Right forelimb (tissue), 1 donor: Measurements from ENCODE around the gene PPP1R36.
"Not testable (repeated sequence)": the region's sequence is repeated elsewhere in the genome, so short reads cannot be mapped to it uniquely, and the experiment has no call there.

Source experiments
- DNase-seq: peaks from one replicate; pipeline ENCODE4 v3.0.0-alpha.2; 2018

Gene PPP1R36

DNA sequence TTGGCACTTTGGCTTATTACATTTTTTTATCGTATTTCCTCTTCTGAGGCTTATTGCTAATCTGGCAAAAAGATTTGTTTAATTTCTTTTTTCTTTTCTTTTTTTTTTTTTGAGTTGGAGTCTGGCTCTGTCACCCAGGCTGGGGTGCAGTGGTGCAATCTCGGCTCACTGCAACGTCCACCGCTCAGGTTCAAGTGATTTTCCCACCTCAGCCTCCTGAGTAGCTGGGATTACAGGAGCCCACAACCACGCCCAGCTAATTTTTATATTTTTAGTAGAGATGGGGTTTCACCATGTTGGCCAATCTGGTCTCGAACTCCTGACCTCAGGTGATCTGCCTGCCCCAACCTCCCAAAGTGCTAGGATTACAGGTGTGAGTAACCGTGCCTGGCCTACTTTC, 19.9 kb downstream of the PPP1R36 start:
- DNase-seq = not testable (repeated sequence)

GRCh38 chr14:64572386-64573104, 22.8 kb downstream of the PPP1R36 start:
- peak; percentile 50 for DNase-seq

DNA sequence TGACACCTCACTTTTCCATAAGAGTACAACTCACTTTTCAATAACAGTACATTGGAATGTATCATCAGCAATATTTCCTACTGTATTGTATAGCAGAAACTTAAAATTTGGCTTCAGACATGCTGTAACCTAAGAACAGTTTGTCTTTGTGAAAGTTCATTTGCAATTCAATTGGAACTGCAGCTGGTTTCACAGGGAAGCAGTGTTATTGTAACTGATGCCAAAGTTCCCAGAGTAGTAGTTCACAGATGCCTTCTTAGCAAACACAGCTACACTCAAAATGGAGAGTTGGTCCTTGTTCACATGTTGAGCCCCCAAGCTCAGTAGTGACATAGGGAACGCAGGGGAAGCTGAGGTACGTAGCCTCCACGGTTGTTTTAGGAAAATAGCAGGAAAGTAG, 23.3 kb downstream of the PPP1R36 start:
- peak; percentile 48 for DNase-seq

DNA sequence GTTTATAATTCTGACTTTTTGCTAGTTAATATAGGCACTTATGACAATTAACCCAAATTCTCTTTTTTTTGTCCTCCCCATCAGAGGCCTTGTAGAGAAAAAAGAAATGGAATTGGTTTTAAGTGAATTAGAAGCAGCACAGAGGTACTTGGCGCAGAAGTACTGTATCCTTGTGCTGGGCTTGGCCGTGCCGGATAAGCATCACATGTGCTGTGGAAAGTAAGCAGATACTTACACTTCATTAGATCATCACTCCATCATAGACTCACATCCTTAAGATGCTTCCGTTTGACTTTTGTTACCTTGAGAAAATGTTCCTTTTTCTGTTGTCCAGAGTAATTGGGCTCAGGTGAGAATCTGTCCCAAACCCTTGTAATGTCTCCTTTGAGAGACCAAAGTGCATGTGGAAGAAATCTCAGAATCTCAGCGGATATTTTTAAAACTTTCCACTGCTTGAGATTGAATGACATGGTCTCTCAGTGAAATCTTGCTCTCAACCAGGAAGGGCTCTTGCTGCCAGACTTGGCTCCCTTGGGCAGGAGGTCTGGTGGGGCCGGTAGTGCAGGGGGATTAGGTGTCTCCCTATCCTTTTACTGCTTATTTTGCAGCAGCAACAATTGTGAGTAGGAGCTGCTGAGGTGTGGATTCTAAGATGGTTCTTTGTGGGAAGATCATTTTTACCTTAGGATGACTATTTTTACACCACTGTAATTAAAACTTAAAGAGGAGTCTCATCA, 24.8 kb downstream of the PPP1R36 start:
- no peak for DNase-seq

- no peak for DNase-seq
Observed at GRCh38 chr14:64577211-64577610, 27.4 kb downstream of the PPP1R36 start.

DNA sequence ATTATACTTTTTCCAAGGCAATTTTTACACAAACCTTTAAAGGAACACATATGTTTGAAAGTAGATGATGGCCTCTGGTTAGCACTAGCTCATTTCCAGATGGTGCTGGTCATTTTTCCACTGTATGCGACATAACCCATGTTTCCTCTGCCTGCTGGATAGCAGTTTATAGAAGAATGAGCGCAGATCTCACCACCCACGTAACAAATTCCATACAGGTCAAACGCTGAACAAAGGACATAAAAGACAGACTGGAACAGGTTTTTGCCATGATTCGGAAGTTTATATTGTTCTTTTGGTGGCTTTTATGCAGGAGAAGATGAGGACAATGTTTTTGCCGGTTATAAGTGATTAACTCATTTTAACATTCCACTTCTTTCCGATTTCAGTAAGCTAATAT, 30.7 kb downstream of the PPP1R36 start:
- no peak for DNase-seq

- DNase-seq = no peak
Observed at GRCh38 chr14:64581363-64581762, 31.6 kb downstream of the PPP1R36 start.

GRCh38 chr14:64581817-64582216, 32.1 kb downstream of the PPP1R36 start:
- no peak for DNase-seq

- DNase-seq = no peak
Observed at GRCh38 chr14:64584190-64584589, 34.4 kb downstream of the PPP1R36 start.

DNA sequence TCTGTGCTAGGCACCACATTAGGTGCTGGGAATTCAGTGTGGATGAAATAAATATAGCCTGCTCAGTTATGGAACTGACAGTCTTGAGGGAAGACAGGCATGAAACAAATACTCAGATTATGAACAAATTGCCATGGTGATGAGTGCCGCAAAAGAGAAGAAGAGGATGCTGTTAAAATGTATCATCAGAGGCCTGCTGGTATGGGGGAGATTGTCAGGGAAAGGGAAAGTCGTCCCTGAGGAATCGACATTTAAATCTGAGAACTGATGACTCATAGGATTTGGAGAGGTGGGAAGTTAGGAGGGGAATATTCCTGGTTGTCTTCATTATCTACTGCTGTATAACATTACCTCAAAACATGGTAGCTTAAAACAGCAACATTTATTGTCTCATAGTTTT, 42.0 kb downstream of the PPP1R36 start:
- DNase-seq = no peak

DNA sequence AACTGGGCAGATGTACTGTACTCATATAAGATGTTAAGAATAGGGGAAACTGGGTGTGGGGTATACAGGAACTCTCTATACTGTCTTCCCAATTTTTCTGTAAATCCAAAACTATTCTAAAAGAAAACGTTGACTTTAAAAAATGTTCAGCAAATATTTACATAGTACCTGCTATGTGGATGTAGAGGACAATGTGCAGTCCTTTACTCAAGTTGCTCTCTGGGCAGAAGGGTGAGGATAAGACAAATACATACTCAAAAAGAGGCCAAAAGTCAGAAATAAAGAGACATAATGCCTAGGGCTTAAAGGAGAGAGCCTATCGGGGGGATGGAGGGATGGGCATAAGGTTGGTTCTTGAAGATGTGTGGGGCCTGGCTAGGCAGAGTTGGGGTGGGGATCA, 44.7 kb downstream of the PPP1R36 start:
- no peak for DNase-seq

DNA sequence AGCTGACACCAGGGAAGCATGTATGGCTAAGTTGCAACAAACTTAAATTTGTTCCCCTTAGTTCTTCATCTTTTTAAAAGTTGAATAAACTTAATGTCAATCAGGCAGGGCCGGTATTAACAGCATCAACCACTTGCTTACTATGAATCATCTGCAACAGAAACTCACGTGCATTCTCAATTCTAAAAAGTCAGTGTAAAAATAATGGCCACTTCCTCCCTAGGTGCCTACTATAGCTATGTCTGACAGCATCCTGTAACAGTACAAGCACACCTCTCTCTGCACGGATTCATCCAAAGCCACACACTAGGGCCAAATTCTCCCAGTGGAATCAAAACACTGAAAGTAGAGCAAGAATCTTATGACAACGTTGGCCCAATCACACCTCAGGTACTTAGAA, 48.6 kb downstream of the PPP1R36 start:
- DNase-seq = no peak

- peak; percentile 44 for DNase-seq
Observed at GRCh38 chr14:64601571-64601970, 51.8 kb downstream of the PPP1R36 start.

DNA sequence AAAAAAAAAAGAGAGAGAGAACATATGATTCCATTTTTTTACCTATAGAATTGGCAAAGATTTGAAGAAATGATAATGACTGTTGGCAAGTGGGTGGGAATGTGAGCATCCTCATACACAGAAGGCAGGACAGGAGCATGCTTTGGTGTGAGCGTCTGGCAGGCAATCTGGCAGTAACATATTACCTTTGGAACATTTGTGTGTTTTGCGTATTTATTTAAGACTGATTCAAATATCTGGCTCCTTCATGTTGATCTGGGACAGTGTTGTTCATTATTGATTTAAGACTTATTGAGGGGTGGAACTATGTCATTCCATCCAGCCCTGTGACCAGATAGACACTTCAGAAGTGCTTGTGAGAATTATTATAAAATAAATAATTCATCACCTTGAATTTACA, 53.1 kb downstream of the PPP1R36 start:
- no peak for DNase-seq

- DNase-seq = no peak
Observed at GRCh38 chr14:64604001-64604400, 54.2 kb downstream of the PPP1R36 start.

GRCh38 chr14:64604881-64605280, 55.1 kb downstream of the PPP1R36 start:
- no peak for DNase-seq

- no peak for DNase-seq
Observed at GRCh38 chr14:64605926-64606685, 56.3 kb downstream of the PPP1R36 start.

DNA sequence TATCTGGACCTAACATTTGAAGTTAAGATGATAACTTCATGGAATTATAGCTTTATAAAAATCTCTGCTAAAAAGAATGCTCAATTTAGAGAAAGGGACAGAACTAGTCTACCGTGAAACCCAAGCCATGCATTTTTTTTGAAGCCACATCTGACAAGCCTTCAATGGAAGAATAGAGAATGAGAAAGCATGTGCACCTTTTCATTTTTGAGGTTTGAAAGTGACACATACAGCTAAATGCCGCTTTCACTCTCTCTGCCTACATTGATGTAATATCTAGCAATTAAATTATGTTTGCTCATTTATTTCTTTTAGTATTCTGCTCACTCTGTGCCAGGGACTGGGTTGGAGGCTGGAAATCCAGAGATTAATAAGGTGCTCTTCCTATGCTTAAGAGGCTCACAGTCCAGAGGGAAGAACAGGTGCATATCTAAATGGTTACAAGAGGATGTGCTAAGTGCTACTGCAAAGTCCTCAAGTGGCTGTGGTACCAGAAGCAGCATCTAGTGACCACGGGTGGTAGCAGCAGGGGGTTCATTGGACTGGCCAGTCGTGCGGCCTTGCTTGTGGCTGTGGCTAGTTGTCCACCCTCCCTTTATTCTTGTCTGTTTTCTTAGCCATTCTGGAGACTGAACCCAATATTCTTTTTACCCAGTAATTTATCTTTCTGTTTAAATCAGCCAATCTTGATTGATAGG, 60.4 kb downstream of the PPP1R36 start:
- DNase-seq = no peak

DNA sequence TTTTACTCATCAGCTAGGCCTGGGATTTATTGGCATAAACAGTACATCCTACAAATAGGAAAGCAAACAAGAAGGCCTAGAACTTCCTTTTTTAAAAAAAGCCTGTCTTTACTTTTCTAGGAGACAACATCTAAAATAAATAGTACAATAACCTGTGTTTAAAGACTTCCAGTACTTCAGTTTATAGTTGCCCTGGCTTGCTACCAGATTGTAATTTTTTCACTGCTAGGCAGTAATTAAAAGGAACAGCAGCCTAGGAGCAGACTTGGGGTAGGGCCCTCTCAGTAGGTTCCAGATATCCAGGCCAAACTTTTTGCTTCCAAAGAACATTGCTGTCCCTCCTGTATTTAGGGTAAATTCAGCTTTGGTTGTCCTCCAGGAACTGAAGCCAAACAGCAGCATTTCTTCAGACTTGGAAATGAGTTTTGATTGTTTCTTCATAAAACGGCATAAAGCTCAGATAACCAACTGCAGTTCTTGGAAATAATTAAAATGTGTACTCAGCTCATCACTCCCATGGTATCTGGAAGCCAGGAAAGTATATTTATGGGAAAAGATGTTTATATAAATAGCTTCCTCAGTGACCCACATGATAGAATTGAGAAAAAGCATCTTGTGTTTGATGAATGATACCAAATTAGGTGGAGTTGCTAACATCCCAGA, 61.7 kb downstream of the PPP1R36 start:
- no peak for DNase-seq

DNA sequence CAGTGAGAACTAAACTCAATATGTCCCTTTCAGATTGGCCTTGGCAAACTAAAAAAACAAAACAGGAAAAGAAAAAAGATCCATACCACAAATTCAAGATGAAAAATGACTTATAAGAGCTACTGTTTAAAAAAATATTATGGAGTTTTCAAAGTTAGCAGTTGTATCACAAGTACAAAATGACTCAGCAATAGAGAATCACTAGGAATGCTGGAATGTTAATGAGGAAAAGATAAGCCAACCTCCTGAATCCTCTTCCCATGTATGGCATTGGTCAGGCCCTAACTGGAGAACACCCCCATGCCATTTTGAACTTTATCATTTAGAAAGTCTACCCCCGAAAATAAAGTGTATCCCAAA, 62.2 kb downstream of the PPP1R36 start:
- DNase-seq = no peak

DNA sequence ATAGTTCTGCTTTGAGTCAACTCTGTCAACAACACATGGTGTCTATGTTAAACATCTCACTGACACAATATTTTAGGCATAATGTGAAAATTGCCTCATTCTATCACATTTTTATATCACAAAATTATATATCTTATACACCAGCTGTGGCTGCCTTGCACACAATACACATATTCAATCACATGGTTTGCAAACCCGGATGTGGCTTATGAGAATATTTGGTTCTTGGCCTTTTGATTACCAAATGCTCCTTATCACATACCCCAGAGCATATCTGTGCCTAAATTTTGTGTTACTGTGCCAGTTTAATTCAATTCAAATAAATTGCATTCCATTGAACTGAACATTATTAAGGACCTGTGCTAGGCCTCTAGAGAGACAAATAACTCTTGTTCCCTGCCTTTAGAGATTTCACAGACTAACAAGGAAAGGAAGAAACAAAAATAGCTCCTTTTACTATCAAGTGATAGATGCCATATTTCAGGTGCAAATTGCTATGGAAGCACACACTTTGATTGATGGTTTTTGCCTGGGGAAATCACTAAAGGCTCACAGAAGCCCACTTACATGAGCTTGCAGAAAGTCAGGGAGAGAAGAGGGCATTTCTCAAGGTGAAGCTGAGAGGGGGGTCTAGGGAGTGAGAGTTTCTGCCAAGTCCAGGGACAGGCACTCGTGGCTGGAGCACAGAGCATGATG, 63.4 kb downstream of the PPP1R36 start:
- no peak for DNase-seq

- DNase-seq = no peak
Observed at GRCh38 chr14:64614166-64614565, 64.4 kb downstream of the PPP1R36 start.
